SK-N-SH treated with all-trans-retinoic acid at 6 μM for 48 hours (cell line): ENCODE results near the gene LURAP1L.

Experiments used
- CREB5 ChIP-seq: fragments of 250-450 bp; sonication (Bioruptor Pico); IDR thresholded peaks from 2 replicates; pipeline ENCODE4 v1.5.1; 2020; ENCODE audit warnings: low read depth, mild to moderate bottlenecking, moderate library complexity
- CSRNP3 ChIP-seq: fragments of 250-450 bp; sonication (Bioruptor Pico); IDR thresholded peaks from 2 replicates; pipeline ENCODE4 v1.5.1; 2021; ENCODE audit warnings: mild to moderate bottlenecking, moderate library complexity
- ESRRG ChIP-seq: fragments of 250-450 bp; sonication (Bioruptor Pico); IDR thresholded peaks from 2 replicates; pipeline ENCODE4 v1.6.1; 2021; ENCODE audit warnings: mild to moderate bottlenecking
- OSR1 ChIP-seq: fragments of 250-450 bp; sonication (Bioruptor Pico); IDR thresholded peaks from 2 replicates; pipeline ENCODE4 v1.8.0; 2022; ENCODE audit warnings: moderate library complexity, mild to moderate bottlenecking, inconsistent platforms
- PATZ1 ChIP-seq: fragments of 250-450 bp; sonication (Bioruptor Pico); IDR thresholded peaks from 2 replicates; pipeline ENCODE4 v1.8.0; 2020; ENCODE audit warnings: mild to moderate bottlenecking, moderate library complexity, borderline replicate concordance
- SNAI2 ChIP-seq: fragments of 250-450 bp; sonication (Bioruptor Pico); IDR thresholded peaks from 2 replicates; pipeline ENCODE4 v1.5.0; 2020; ENCODE audit warnings: mild to moderate bottlenecking, moderate library complexity
- TCF4 ChIP-seq: fragments of 250-450 bp; sonication (Bioruptor Pico); IDR thresholded peaks from 2 replicates; pipeline ENCODE4 v1.8.0; 2021; ENCODE audit warnings: mild to moderate bottlenecking, moderate library complexity, borderline replicate concordance
- TOX ChIP-seq: fragments of 250-450 bp; sonication (Bioruptor Pico); IDR thresholded peaks from 2 replicates; pipeline ENCODE4 v1.8.0; 2021; ENCODE audit warnings: mild to moderate bottlenecking, moderate library complexity, borderline replicate concordance
- TSHZ2 ChIP-seq: fragments of 250-450 bp; sonication (Bioruptor Pico); IDR thresholded peaks from 2 replicates; pipeline ENCODE4 v1.5.0; 2020; ENCODE audit warnings: mild to moderate bottlenecking, moderate library complexity
- ZC3H10 ChIP-seq: fragments of 250-450 bp; sonication (Bioruptor Pico); IDR thresholded peaks from 2 replicates; pipeline ENCODE4 v1.5.1; 2021; ENCODE audit warnings: mild to moderate bottlenecking, moderate library complexity
- ZFP3 ChIP-seq: fragments of 250-450 bp; sonication (Bioruptor Pico); IDR thresholded peaks from 2 replicates; pipeline ENCODE4 v1.5.0; 2020; ENCODE audit warnings: mild to moderate bottlenecking, moderate library complexity
- ZFP30 ChIP-seq: fragments of 450-650 bp; formaldehyde crosslinking; IDR thresholded peaks from 2 replicates; pipeline ENCODE4 v1.5.0; 2022; ENCODE audit warnings: mild to moderate bottlenecking, moderate library complexity
- ZNF565 ChIP-seq: fragments of 450-650 bp; formaldehyde crosslinking; conservative IDR thresholded peaks from 2 replicates; pipeline ENCODE4 v1.5.0; 2020; ENCODE audit warnings: low read depth, mild to moderate bottlenecking, moderate library complexity

GRCh38 chr9:12849486-12850003 is 74.7 kb downstream of the LURAP1L start:
- no peak for TF ChIP-seq ZNF565 (CRISPR knock-in tag)
- no peak for TF ChIP-seq TCF4 (CRISPR knock-in tag)
- TF ChIP-seq PATZ1 = no peak
- no peak for TF ChIP-seq SNAI2 (CRISPR knock-in tag)
- no peak for TF ChIP-seq ZFP30
- TF ChIP-seq ZC3H10 (CRISPR knock-in tag) = no peak
- no peak for TF ChIP-seq CSRNP3 (CRISPR knock-in tag)
- TF ChIP-seq ESRRG (CRISPR knock-in tag) = no peak
- no peak for TF ChIP-seq TOX (CRISPR knock-in tag)
- no peak for TF ChIP-seq TSHZ2
- TF ChIP-seq OSR1 (CRISPR knock-in tag) = no peak
- no peak for TF ChIP-seq CREB5 (CRISPR knock-in tag)
- TF ChIP-seq ZFP3 (CRISPR knock-in tag) = no peak
